Measurements from ENCODE around the gene PEA15.
A peak's percentile ranks its signal among the peaks of the same experiment; 100 is the strongest.

The PEA15 gene

GRCh38 chr1:160188341-160188740 is 16.8 kb upstream of the PEA15 start:
- DNase-seq (ENCODE audit: low spot score): no peak
- in situ Hi-C loops (cut with MboI; ENCODE audit: low sequenced_read_pairs, unreplicated experiment): no loop called here
- TF ChIP-seq CTCF (IDR thresholded peaks at IDR 0.05; ENCODE audit: borderline replicate concordance, control extremely low read depth, extremely low read depth, insufficient read depth, missing control alignments): no peak

- no peak for DNase-seq (ENCODE audit: low spot score)
- in situ Hi-C loops (cut with MboI; ENCODE audit: low sequenced_read_pairs, unreplicated experiment): loop anchor here (10.0 kb wide), 1 partner anchor 185 kb away; no protein-coding TSS in a partner anchor
- no peak for TF ChIP-seq CTCF (IDR thresholded peaks at IDR 0.05; ENCODE audit: borderline replicate concordance, control extremely low read depth, extremely low read depth, insufficient read depth, missing control alignments)
Observed at GRCh38 chr1:160189649-160190625, 15.2 kb upstream of the PEA15 start, which contains the start of gene CASQ1. CASQ1 (plus strand) TSS chr1:160190575; CDS start chr1:160190752, 177 bp downstream.

GRCh38 chr1:160191756-160192155 is 13.4 kb upstream of the PEA15 start:
- in situ Hi-C loops (cut with MboI; ENCODE audit: low sequenced_read_pairs, unreplicated experiment): loop anchor here (10.0 kb wide), 1 partner anchor 183 kb away; no protein-coding TSS in a partner anchor

GRCh38 chr1:160192234-160192633 is 12.9 kb upstream of the PEA15 start:
- no peak for TF ChIP-seq CTCF (IDR thresholded peaks at IDR 0.05; ENCODE audit: borderline replicate concordance, control extremely low read depth, extremely low read depth, insufficient read depth, missing control alignments)
- no peak for DNase-seq (ENCODE audit: low spot score)
- in situ Hi-C loops (cut with MboI; ENCODE audit: low sequenced_read_pairs, unreplicated experiment): loop anchor here (10.0 kb wide), 1 partner anchor 183 kb away; no protein-coding TSS in a partner anchor

More at GRCh38 chr1:160191756-160192155, 13.4 kb upstream of the PEA15 start:
- no peak for DNase-seq (ENCODE audit: low spot score)
- TF ChIP-seq CTCF (IDR thresholded peaks at IDR 0.05; ENCODE audit: borderline replicate concordance, control extremely low read depth, extremely low read depth, insufficient read depth, missing control alignments): no peak

GRCh38 chr1:160193091-160193819 is 11.9 kb upstream of the PEA15 start:
- peak; percentile 95 for TF ChIP-seq CTCF (IDR thresholded peaks at IDR 0.05; ENCODE audit: borderline replicate concordance, control extremely low read depth, extremely low read depth, insufficient read depth, missing control alignments)
- in situ Hi-C loops (cut with MboI; ENCODE audit: low sequenced_read_pairs, unreplicated experiment): loop anchor here (10.0 kb wide), 1 partner anchor 182 kb away; no protein-coding TSS in a partner anchor
- peak; percentile 80 for DNase-seq (ENCODE audit: low spot score)

Data from GM13976 (cell line).